CD4-positive, alpha-beta T cell (primary cell): ENCODE measurements around the gene AGBL4. TPM values are rescaled to one million over a fixed set of nuclear protein-coding genes. Genes with fewer than 3 reads are reported as not detected.

Source experiments
- ATAC-seq: fragments of 200-7000 bp; cut with Tn5 transposase; one replicate; pipeline ENCODE4 v1.10.0; 2022; ENCODE audit warnings: mild to moderate bottlenecking; ENCODE audit not compliant: poor library complexity
- CTCF ChIA-PET: fragments of 350-600 bp; sonication (Branson Sonifier 250); formaldehyde crosslinking; loops from one replicate; lab custom pipeline; 2021; ENCODE audit warnings: antibody characterized with exemption, inconsistent platforms; lab: Charles Lee
- POLR2A ChIA-PET: fragments of 350-600 bp; sonication (Branson Sonifier 250); formaldehyde crosslinking; loops from one replicate; lab custom pipeline; 2021; ENCODE audit warnings: antibody characterized with exemption, inconsistent platforms; lab: Charles Lee
- DNase-seq, 14 experiments: peaks; one replicate each; pipeline ENCODE4 v3.0.0-alpha.2; 2013 to 2020; ENCODE audit warnings: mixed read lengths in 2 of 14
- H3K27ac ChIP-seq, 2 donors: one replicate each; pipeline versions ENCODE4 v1.5.1 to v1.7.0; 2013; ENCODE audit warnings: low read length in 2 of 2, low read depth in 1 of 2, mild to moderate bottlenecking in 1 of 2
- H3K27me3 ChIP-seq, 2 experiments: 1 replicate in 1 of 2; 2 replicates in 1 of 2; pipeline versions ENCODE4 v1.6.1 to v1.7.0; 2013; ENCODE audit warnings: low read length in 2 of 2, control low read depth in 1 of 2, mild to moderate bottlenecking in 1 of 2, moderate library complexity in 1 of 2; ENCODE audit not compliant: insufficient read depth in 2 of 2, control insufficient read depth in 1 of 2
- H3K36me3 ChIP-seq: one replicate; pipeline ENCODE4 v1.6.1; 2013; ENCODE audit warnings: low read length, control low read depth; ENCODE audit not compliant: insufficient read depth
- H3K4me1 ChIP-seq: one replicate; pipeline ENCODE4 v1.6.1; 2013; ENCODE audit warnings: low read length, control low read depth; ENCODE audit not compliant: insufficient read depth
- H3K4me3 ChIP-seq: one replicate; pipeline ENCODE4 v1.5.1; 2013; ENCODE audit warnings: mild to moderate bottlenecking, low read length, moderate library complexity
- H3K9me3 ChIP-seq, 2 experiments: 1 replicate in 1 of 2; 2 replicates in 1 of 2; pipeline versions ENCODE4 v1.6.1 to v1.7.0; 2013; ENCODE audit warnings: low read length in 2 of 2, mild to moderate bottlenecking in 2 of 2, control low read depth in 1 of 2, moderate library complexity in 1 of 2; ENCODE audit not compliant: control insufficient read depth in 1 of 2, insufficient read depth in 1 of 2
- H3K27ac Mint-ChIP-seq: one replicate; pipeline ENCODE4 v1.8.0; 2020; ENCODE audit warnings: mixed read lengths
- H3K27me3 Mint-ChIP-seq: one replicate; pipeline ENCODE4 v1.8.0; 2021; ENCODE audit warnings: mixed read lengths
- H3K36me3 Mint-ChIP-seq: one replicate; pipeline ENCODE4 v1.8.0; 2021; ENCODE audit warnings: low read depth, mixed read lengths
- H3K4me1 Mint-ChIP-seq: one replicate; pipeline ENCODE4 v1.8.0; 2021; ENCODE audit warnings: low read depth, mixed read lengths
- H3K4me3 Mint-ChIP-seq: one replicate; pipeline ENCODE4 v1.8.0; 2020; ENCODE audit warnings: mild to moderate bottlenecking, mixed read lengths
- H3K9me3 Mint-ChIP-seq: one replicate; pipeline ENCODE4 v1.8.0; 2020; ENCODE audit warnings: mixed read lengths
- intact Hi-C, 2 experiments: fragments of 100-400 bp; cut with DNase I in 1 of 2; cut with micrococcal nuclease in 1 of 2; formaldehyde crosslinking; loops; one replicate each; pipeline versions ENCODE4 v1.15.1 to v1.9.0; 2023 to 2025; cut with DNase I, micrococcal nuclease
- total RNA-seq, 174 experiments: library from RNA in 2 of 174; stranded (reverse) in 2 of 174; gene quantifications; one replicate each; pipeline ENCODE4 v1.2.3 and lab custom pipeline; 2021 to 2026
- TF ChIP-seq, protein P1 (sequence below): fragments of 200-600 bp; IDR thresholded peaks from one replicate; pipeline ENCODE4 v1.8.0; 2022; ENCODE audit warnings: antibody characterized with exemption, mild to moderate bottlenecking

AGBL4 gene
- total RNA-seq, 2 experiments from 2014 or later = 0.11 TPM; not detected in 1

DNA sequence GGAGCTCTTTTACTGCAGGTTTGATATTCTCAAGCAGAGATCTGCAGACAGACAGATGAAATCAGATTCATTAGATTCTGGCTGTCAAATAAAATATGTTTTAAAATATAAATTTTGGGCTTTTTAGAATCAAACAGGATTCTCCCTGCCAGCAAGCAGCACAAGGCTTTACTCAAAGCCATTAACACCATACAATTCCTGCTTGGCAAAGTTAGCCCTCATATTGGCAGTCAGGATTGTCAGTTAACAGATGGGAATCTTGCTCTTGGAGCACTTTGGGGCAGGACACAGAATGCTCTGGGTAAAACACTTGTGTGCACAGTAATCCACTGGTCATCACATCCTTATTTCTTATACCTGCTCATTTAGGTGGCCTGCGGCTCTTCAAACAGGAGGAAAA is 686.5 kb downstream of the AGBL4 start:
- Mint-ChIP-seq H3K27me3 (no peaks in the 10 kb centered on the region), H3K27ac (no peak overlapping the region), H3K4me3 (no peak overlapping the region), H3K4me1 (no peaks in the 10 kb centered on the region), H3K9me3 (no peaks in the 10 kb centered on the region), H3K36me3 (no peaks in the 10 kb centered on the region)
- DNase-seq (no peak), ATAC-seq (no peak)
- no peaks in the 10 kb centered on the region for H3K9me3 ChIP-seq
- intact Hi-C loops = no loop called here
- H3K36me3 ChIP-seq = no peaks in the 10 kb centered on the region
- H3K27ac ChIP-seq = no peak overlapping the region
- H3K4me3 ChIP-seq = no peak overlapping the region
- ChIA-PET CTCF (no interaction called here), POLR2A (no interaction called here)
- H3K4me1 ChIP-seq = no peaks in the 10 kb centered on the region
- H3K27me3 ChIP-seq = no peaks in the 10 kb centered on the region
- TF ChIP-seq, protein P1, sequence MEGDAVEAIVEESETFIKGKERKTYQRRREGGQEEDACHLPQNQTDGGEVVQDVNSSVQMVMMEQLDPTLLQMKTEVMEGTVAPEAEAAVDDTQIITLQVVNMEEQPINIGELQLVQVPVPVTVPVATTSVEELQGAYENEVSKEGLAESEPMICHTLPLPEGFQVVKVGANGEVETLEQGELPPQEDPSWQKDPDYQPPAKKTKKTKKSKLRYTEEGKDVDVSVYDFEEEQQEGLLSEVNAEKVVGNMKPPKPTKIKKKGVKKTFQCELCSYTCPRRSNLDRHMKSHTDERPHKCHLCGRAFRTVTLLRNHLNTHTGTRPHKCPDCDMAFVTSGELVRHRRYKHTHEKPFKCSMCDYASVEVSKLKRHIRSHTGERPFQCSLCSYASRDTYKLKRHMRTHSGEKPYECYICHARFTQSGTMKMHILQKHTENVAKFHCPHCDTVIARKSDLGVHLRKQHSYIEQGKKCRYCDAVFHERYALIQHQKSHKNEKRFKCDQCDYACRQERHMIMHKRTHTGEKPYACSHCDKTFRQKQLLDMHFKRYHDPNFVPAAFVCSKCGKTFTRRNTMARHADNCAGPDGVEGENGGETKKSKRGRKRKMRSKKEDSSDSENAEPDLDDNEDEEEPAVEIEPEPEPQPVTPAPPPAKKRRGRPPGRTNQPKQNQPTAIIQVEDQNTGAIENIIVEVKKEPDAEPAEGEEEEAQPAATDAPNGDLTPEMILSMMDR = no peak

DNA sequence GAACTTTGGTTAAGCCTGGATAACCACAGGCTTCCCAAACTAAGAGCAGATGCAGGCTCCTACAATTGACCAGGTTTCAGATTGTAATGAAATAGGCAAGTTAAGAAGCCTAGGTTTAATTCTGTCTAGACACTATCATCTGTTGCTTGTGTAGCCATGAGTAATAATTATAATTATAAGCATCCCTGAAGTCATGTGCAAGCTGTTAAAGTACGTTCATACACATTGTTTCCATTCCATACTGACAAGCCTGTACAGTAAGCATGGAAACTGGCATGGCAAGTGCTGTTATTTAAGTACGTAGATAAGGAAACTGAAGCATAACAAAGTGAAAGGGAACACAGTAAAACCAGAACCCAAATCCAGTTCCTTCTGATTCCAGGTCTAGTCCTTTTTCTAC is 689.8 kb downstream of the AGBL4 start:
- ChIA-PET POLR2A (no interaction called here), CTCF (no interaction called here)
- H3K9me3 Mint-ChIP-seq = no peaks in the 10 kb centered on the region
- ATAC-seq (no peak), DNase-seq (no peak)
- no peaks in the 10 kb centered on the region for H3K4me1 ChIP-seq
- no peaks in the 10 kb centered on the region for H3K27me3 ChIP-seq
- H3K27ac Mint-ChIP-seq = no peak overlapping the region
- H3K4me3 ChIP-seq = no peak overlapping the region
- H3K36me3 ChIP-seq = no peaks in the 10 kb centered on the region
- no peak overlapping the region for H3K27ac ChIP-seq
- TF ChIP-seq, protein P1 = no peak
- H3K4me1 Mint-ChIP-seq = no peaks in the 10 kb centered on the region
- peaks cover 0 to 13% of the 10 kb centered on the region in 2 experiments for H3K9me3 ChIP-seq
- no peaks in the 10 kb centered on the region for H3K27me3 Mint-ChIP-seq
- no peaks in the 10 kb centered on the region for H3K36me3 Mint-ChIP-seq
- intact Hi-C loops = no loop called here
- H3K4me3 Mint-ChIP-seq = no peak overlapping the region

DNA sequence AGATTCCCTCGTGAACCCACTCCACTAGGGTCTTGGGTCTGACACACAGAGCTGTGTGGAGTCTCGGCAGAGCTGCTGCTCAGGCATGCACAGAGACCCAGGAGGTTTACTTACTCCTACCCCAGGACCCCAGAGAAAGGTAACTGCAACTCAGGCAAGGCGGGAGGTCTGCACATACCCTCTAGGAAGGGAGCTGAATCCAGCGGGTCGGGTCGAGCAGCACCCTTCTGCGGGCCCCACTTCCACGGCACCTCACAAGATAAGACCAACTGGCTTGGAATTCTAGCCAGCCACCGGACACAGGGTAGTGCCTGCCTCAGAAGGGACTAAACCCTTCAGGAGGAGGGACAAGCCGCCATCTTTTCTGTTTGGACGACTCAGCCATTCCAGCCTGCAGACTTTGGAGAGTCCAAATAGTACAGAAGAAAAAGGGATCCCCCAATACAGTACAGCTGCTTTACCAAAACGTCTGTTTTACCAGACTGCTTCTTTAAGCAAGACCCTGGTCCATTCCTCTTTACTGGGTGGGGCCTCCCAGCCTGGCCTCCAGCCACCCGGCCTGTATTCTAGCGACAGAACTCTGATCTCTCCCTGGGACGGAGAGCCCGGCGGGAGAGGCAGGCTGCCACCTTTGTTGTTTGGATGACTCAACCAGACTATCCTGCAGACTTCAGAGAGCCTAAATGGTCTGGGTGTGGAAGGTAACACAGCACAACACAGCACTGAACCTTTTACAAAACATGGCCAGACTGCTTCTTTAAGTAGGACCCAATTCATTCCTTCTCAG is 692.5 kb downstream of the AGBL4 start:
- Mint-ChIP-seq H3K27me3 (no peaks in the 10 kb centered on the region), H3K36me3 (no peaks in the 10 kb centered on the region), H3K27ac (no peak overlapping the region), H3K9me3 (no peaks in the 10 kb centered on the region), H3K4me1 (no peaks in the 10 kb centered on the region), H3K4me3 (no peak overlapping the region)
- Histone ChIP-seq H3K27me3 (no peaks in the 10 kb centered on the region), H3K4me1 (no peaks in the 10 kb centered on the region), H3K36me3 (no peaks in the 10 kb centered on the region), H3K4me3 (no peak overlapping the region), H3K9me3 (peaks cover 0 to 15% of the 10 kb centered on the region in 2 experiments), H3K27ac (no peak overlapping the region)
- ChIA-PET CTCF (no interaction called here), POLR2A (no interaction called here)
- ATAC-seq (no peak), DNase-seq (no peak)
- intact Hi-C loops = no loop called here
- TF ChIP-seq, protein P1 = no peak
